Left lung (tissue), 10 donors: ENCODE results near the gene MTMR12. TPM values are rescaled to one million over a fixed set of nuclear protein-coding genes. Genes with fewer than 3 reads are reported as not detected.
A peak's percentile ranks its signal among the peaks of the same experiment; 100 is the strongest.
"Not testable (repeated sequence)": the region's sequence is repeated elsewhere in the genome, so short reads cannot be mapped to it uniquely, and the experiment has no call there.

Experiments
- ATAC-seq: fragments of 200-7000 bp; cut with Tn5 transposase; one replicate; pipeline ENCODE4 v1.9.1; 2020; ENCODE audit warnings: moderate library complexity
- DNase-seq, 4 donors: peaks; one replicate each; pipeline ENCODE4 v3.0.0-alpha.2; 2013 to 2020
- H3K27ac ChIP-seq, 2 donors: fragments of 200-600 bp; sonication (generic) in 1 of 2; one replicate each; pipeline versions ENCODE4 v1.5.0 to v1.8.0; 2020 to 2021
- H3K27me3 ChIP-seq, 2 donors: fragments of 200-600 bp; sonication (generic) in 1 of 2; one replicate each; pipeline versions ENCODE4 v1.5.0 to v1.8.0; 2020 to 2021
- H3K36me3 ChIP-seq, 2 donors: fragments of 200-600 bp; sonication (generic) in 1 of 2; one replicate each; pipeline versions ENCODE4 v1.5.0 to v1.8.0; 2020 to 2021
- H3K4me1 ChIP-seq, 2 donors: fragments of 200-600 bp; one replicate each; pipeline ENCODE4 v1.8.0; 2021
- H3K4me3 ChIP-seq, 2 donors: fragments of 200-600 bp; sonication (generic) in 1 of 2; one replicate each; pipeline versions ENCODE4 v1.5.0 to v1.8.0; 2020 to 2021; ENCODE audit warnings: mild to moderate bottlenecking in 1 of 2
- H3K9me3 ChIP-seq, 2 donors: fragments of 200-600 bp; sonication (generic) in 1 of 2; one replicate each; pipeline versions ENCODE4 v1.5.0 to v1.8.0; 2020 to 2021
- intact Hi-C, 2 donors: fragments of 100-400 bp; cut with DNase I; formaldehyde crosslinking; loops; one replicate each; pipeline versions ENCODE4 v1.11.2 to v1.14.2; 2022
- polyA plus RNA-seq, 6 donors: library from polyadenylated mRNA; unstranded; fragments of 120-200 nt; gene quantifications; one replicate each; pipeline ENCODE4 v1.2.1, GENCODE V29; 2013; ENCODE audit not compliant: insufficient read length in 6 of 6
- total RNA-seq, 2 donors: library from RNA; stranded (reverse); fragmentation: NEBNext Ultra II Directional; extraction: Animal tissue kit (Norgen Biotek cat#: 25700); gene quantifications; one replicate each; pipeline ENCODE4 v1.2.1, GENCODE V29; 2021
- TF ChIP-seq, protein P1 (sequence below), 2 donors: fragments of 200-600 bp; sonication (generic) in 1 of 2; IDR thresholded peaks; one replicate each; pipeline versions ENCODE4 v1.5.0 to v1.8.0; 2021; ENCODE audit warnings: antibody characterized with exemption in 2 of 2
- donor health status: DM: no; HTN: yes; CAD: no.
- donor health status: DM: no; HTN: no; CAD: no.

Gene MTMR12
- total and polyA plus RNA-seq, 8 donors, result 27.9 to 39.0 (median 34.4) TPM

DNA sequence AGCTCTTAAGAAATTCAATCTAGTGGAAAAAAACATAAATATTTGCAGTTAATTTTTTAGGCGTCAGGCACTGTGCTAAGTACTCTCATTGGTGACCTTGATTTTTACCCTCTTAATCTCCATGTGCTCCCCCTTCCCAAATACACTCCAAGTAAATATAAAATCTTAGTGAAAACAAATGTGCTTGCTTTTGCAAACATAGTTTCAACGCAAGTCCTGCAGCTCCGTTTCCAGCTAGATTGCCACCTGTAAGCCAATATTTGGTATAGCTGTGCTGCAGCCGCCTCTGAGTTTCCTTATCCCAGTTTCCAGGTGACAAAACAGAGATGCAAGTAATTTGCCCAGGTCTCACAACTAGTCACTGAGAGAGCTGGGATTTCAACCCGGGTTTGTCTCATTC lies 1.9 kb upstream of the MTMR12 start:
- no peak for ATAC-seq
- intact Hi-C loops, result no loop called here
- peaks cover 0 to 4% of the 10 kb centered on the region in 2 donors for H3K27me3 ChIP-seq
- no peaks in the 10 kb centered on the region for H3K9me3 ChIP-seq
- DNase-seq, result no peak
- TF ChIP-seq, protein P1, sequence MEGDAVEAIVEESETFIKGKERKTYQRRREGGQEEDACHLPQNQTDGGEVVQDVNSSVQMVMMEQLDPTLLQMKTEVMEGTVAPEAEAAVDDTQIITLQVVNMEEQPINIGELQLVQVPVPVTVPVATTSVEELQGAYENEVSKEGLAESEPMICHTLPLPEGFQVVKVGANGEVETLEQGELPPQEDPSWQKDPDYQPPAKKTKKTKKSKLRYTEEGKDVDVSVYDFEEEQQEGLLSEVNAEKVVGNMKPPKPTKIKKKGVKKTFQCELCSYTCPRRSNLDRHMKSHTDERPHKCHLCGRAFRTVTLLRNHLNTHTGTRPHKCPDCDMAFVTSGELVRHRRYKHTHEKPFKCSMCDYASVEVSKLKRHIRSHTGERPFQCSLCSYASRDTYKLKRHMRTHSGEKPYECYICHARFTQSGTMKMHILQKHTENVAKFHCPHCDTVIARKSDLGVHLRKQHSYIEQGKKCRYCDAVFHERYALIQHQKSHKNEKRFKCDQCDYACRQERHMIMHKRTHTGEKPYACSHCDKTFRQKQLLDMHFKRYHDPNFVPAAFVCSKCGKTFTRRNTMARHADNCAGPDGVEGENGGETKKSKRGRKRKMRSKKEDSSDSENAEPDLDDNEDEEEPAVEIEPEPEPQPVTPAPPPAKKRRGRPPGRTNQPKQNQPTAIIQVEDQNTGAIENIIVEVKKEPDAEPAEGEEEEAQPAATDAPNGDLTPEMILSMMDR (IDR thresholded peaks at IDR 0.05), result no peak
- no peak overlapping the region for H3K4me3 ChIP-seq
- H3K27ac ChIP-seq, result peak overlapping the region in 1 of 2 donors; percentile 28
- H3K36me3 ChIP-seq, result no peaks in the 10 kb centered on the region
- peaks cover 0 to 26% of the 10 kb centered on the region in 2 donors for H3K4me1 ChIP-seq

DNA sequence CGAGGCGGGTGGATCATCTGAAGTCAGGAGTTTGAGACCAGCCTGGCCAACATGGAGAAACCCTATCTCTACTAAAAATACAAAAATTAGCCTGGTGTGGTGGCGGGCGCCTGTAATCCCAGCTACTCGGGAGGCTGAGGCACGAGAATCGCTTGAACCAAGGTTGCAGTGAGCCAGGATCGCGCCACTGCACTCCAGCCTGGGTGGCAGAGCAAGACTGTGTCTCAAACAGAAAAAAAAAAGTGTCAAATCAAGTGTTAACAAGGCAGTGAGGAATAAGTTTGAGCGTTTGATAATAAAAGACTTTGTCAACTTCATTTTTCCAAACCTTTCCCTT lies 1.4 kb upstream of the MTMR12 start:
- intact Hi-C loops, DNase-seq, H3K9me3 ChIP-seq, H3K36me3 ChIP-seq, H3K4me3 ChIP-seq, ATAC-seq, H3K27me3 ChIP-seq: not testable (repeated sequence)
- H3K4me1 ChIP-seq, result peaks cover 5 to 31% of the 10 kb centered on the region in 2 donors
- peak overlapping the region in 1 of 2 donors; percentile 28 for H3K27ac ChIP-seq

DNA sequence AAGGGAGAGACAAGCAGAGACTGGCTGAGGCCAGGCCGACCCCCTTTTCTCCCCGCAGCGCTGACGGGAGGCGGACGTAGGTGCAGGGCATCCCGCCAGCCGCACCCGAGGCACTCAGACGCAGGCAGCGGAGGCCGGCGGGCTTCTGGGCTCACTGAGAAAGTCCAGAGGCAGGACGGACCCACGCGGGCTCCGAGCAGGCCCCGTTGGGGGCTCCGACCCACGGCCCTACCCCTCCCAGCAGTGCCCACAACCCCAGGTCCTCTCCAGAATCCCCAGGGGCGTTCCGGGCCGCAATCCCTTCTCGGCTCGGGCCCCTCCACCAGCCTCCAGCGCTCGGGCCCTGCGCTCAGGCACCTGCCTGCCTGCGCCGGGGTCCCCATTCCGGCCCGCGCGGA lies 543 bp downstream of the MTMR12 start:
- Histone ChIP-seq H3K27ac (peak overlapping the region; percentile 95 to 98), H3K4me3 (peak overlapping the region; percentile 72 to 93), H3K4me1 (peaks cover 15 to 49% of the 10 kb centered on the region in 2 donors), H3K36me3 (no peaks in the 10 kb centered on the region), H3K9me3 (no peaks in the 10 kb centered on the region), H3K27me3 (peaks cover 0 to 4% of the 10 kb centered on the region in 2 donors)
- ATAC-seq (peak; percentile 39), DNase-seq (peak in 3 of 4 donors; percentile 70 to 92 (median 72))
- intact Hi-C loops, result no loop called here
- TF ChIP-seq, protein P1 (IDR thresholded peaks at IDR 0.05), result no peak

DNA sequence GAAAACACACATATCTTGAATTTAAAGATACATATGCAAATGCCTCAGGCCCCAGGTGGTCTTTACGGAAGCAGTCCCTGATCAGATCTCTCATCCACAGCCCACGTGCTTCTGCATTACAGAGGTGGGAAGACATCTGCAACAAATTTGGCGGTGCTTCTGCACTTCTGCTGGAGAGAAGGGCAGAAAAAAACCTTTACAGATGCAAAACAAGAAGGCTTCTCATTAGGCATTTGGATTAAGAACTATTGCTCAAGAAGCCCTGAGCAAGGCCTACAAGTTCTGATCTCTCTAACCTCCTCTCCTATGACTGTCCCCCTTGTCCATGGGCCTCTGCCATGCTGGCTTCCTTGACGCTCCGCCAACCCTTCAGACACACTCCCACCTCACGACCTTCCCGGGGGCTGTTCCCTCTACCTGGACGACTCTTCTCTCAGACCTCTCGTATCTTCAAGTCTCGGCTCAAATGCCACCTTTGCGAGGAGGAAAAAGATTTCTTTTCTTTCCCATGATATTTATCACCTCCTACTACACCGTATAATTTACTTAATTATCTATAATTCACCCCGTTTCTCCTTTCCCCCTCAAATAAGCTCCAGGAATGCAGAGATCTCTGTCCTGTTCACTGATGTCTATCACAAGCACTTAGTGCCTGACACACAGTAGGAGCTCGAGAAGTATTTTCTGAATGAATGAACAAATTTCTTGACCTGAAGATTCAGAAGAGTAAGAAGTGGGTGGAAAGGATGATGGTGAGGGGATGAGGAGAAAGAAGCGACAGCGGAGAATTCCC lies 1.1 kb downstream of the MTMR12 start:
- H3K27me3 ChIP-seq, result peaks cover 0 to 4% of the 10 kb centered on the region in 2 donors
- peaks cover 15 to 50% of the 10 kb centered on the region in 2 donors for H3K4me1 ChIP-seq
- peak in 1 of 4 donors; percentile 49 for DNase-seq
- no peaks in the 10 kb centered on the region for H3K36me3 ChIP-seq
- peak overlapping the region; percentile 72 to 93 for H3K4me3 ChIP-seq
- H3K27ac ChIP-seq, result peak overlapping the region; percentile 95 to 98
- intact Hi-C loops, result no loop called here
- ATAC-seq, result no peak
- TF ChIP-seq, protein P1 (IDR thresholded peaks at IDR 0.05), result no peak
- H3K9me3 ChIP-seq, result no peaks in the 10 kb centered on the region

DNA sequence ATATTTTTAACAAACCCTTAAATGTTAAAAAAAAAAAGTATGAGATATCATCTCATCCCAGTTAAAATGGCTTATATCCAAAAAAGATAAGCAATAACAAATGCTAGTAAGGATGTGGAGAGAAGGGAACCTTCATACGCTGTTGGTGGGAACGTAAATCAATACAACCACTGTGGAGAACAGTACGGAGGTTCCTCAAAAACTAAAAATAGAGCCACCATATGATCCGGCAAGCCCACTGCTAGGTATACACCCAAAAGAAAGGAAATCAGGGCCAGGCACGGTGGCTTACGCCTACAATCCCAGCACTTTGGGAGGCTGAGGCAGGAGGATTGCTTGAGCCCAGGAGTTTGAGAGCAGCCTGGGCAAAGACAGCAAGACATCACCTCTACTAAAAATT lies 3.0 kb downstream of the MTMR12 start:
- H3K4me1 ChIP-seq, result peaks cover 15 to 58% of the 10 kb centered on the region in 2 donors
- TF ChIP-seq, protein P1 (IDR thresholded peaks at IDR 0.05), result no peak
- no peak overlapping the region for H3K4me3 ChIP-seq
- H3K9me3 ChIP-seq, result no peaks in the 10 kb centered on the region
- ATAC-seq, result no peak
- H3K27me3 ChIP-seq, result peaks cover 0 to 4% of the 10 kb centered on the region in 2 donors
- no peak overlapping the region for H3K27ac ChIP-seq
- intact Hi-C loops, result no loop called here
- no peaks in the 10 kb centered on the region for H3K36me3 ChIP-seq
- DNase-seq, result no peak
